ENCODE data around the gene RALGPS1. TPM values are rescaled to one million over a fixed set of nuclear protein-coding genes. Genes with fewer than 3 reads are reported as not detected.

The RALGPS1 gene
- total and polyA plus RNA-seq, 2 of the 13 experiments (the other 11 are each of a cell fraction or from before 2014, with no cell fraction given): 3.7 to 6.5 TPM

GRCh38 chr9:127058011-127058644, 143.5 kb downstream of the RALGPS1 start:
- in situ Hi-C loops (cut with HindIII; ENCODE audit: extremely low pct_ligation_motif_present, low pct_unique_long_range_greater_than_20kb): no loop called here
- H3K36me3 ChIP-seq (replicated peaks in 1 of 2; ENCODE audit: control insufficient read depth in 1 of 2, insufficient read depth in 2 of 2, low read length in 2 of 2): no peaks in the 10 kb centered on the region
- ChIA-PET POLR2A (no interaction called here), CTCF (ENCODE audit: low intra/inter-chr PET ratio, low total read pairs) (no interaction called here)
- ATAC-seq (no peak), FAIRE-seq (no peak), DNase-seq (ENCODE audit: low spot score) (no peak)
- no peak overlapping the region for H2AFZ ChIP-seq (ENCODE audit: low read length)
- no peaks in the 10 kb centered on the region for H4K20me1 ChIP-seq (ENCODE audit: insufficient read depth, low read length)
- intact Hi-C loops (cut with micrococcal nuclease; ENCODE audit: unreplicated experiment): no loop called here
- H3K9ac ChIP-seq (ENCODE audit: insufficient read depth, low read depth, low read length): no peak overlapping the region
- H3K9me3 ChIP-seq (ENCODE audit: low read length): no peaks in the 10 kb centered on the region
- peaks cover 10% of the 10 kb centered on the region for H3K4me1 ChIP-seq (ENCODE audit: insufficient read depth, low read length)
- no peak overlapping the region for H3K27ac ChIP-seq (ENCODE audit: extremely low read length, insufficient read depth, low read length)
- H3K4me2 ChIP-seq (ENCODE audit: low read depth, low read length): no peak overlapping the region
- H3K79me2 ChIP-seq (ENCODE audit: insufficient read depth, low read length): no peaks in the 10 kb centered on the region
- H3K27me3 ChIP-seq (ENCODE audit: control insufficient read depth in 1 of 2, insufficient read depth in 2 of 2, low read length in 2 of 2): no peaks in the 10 kb centered on the region
- no peak overlapping the region for H3K4me3 ChIP-seq (replicated peaks in 1 of 3; ENCODE audit: insufficient read depth in 1 of 3, low read depth in 2 of 3, low read length in 3 of 3)
- 91% methylated on average over 7 of the region's 7 CpGs for WGBS (ENCODE audit: low lambda C conversion rate)
- no TSS peak for BruUV-seq (replicated peaks)
- no peak for TF ChIP-seq ZBTB46 (CRISPR knock-in tag; IDR thresholded peaks at IDR 0.05; ENCODE audit: borderline replicate concordance)
- no peak for TF ChIP-seq MED8 (CRISPR knock-in tag; IDR thresholded peaks at IDR 0.05; ENCODE audit: insufficient replicate concordance)
- TF ChIP-seq NPAS2 (CRISPR knock-in tag; IDR thresholded peaks at IDR 0.05; ENCODE audit: borderline replicate concordance): no peak
- no peak for TF ChIP-seq JUND (CRISPR knock-in tag; IDR thresholded peaks at IDR 0.05)
- TF ChIP-seq CSRNP2 (CRISPR knock-in tag; conservative IDR thresholded peaks at IDR 0.05; ENCODE audit: low read depth): no peak
- no peak for TF ChIP-seq TIGD3 (CRISPR knock-in tag; IDR thresholded peaks at IDR 0.05; ENCODE audit: borderline replicate concordance)
- TF ChIP-seq ZNF530 (CRISPR knock-in tag; IDR thresholded peaks at IDR 0.05; ENCODE audit: low read depth): no peak
- TF ChIP-seq CTCF (CRISPR knock-in tag; IDR thresholded peaks at IDR 0.05): no peak
- TF ChIP-seq TEAD3 (CRISPR knock-in tag; optimal IDR thresholded peaks at IDR 0.05; ENCODE audit: borderline replicate concordance): no peak
- TF ChIP-seq EHMT2 (IDR thresholded peaks at IDR 0.05; ENCODE audit: borderline replicate concordance, low read depth, low read length): no peak
- TF ChIP-seq HOXA7 (CRISPR knock-in tag; IDR thresholded peaks at IDR 0.05): no peak
- no peak for TF ChIP-seq SRY (CRISPR knock-in tag; IDR thresholded peaks at IDR 0.05)
- TF ChIP-seq ZNF883 (CRISPR knock-in tag; IDR thresholded peaks at IDR 0.05; ENCODE audit: not compliant biosample characterization): no peak
- no peak for TF ChIP-seq NR2F1 (CRISPR knock-in tag; IDR thresholded peaks at IDR 0.05)
- TF ChIP-seq HMG20B (CRISPR knock-in tag; conservative IDR thresholded peaks at IDR 0.05): no peak

Measured in HepG2 (cell line).